C1 segment of cervical spinal cord (tissue), 14 donors: ENCODE results near the gene BACE2.
"Not testable (repeated sequence)": the region's sequence is repeated elsewhere in the genome, so short reads cannot be mapped to it uniquely, and the experiment has no call there.

ENCODE experiments used
- DNase-seq, 14 donors: peaks; one replicate each; lab custom pipeline; 2025; lab: John Stamatoyannopoulos, UW

Gene BACE2

DNA sequence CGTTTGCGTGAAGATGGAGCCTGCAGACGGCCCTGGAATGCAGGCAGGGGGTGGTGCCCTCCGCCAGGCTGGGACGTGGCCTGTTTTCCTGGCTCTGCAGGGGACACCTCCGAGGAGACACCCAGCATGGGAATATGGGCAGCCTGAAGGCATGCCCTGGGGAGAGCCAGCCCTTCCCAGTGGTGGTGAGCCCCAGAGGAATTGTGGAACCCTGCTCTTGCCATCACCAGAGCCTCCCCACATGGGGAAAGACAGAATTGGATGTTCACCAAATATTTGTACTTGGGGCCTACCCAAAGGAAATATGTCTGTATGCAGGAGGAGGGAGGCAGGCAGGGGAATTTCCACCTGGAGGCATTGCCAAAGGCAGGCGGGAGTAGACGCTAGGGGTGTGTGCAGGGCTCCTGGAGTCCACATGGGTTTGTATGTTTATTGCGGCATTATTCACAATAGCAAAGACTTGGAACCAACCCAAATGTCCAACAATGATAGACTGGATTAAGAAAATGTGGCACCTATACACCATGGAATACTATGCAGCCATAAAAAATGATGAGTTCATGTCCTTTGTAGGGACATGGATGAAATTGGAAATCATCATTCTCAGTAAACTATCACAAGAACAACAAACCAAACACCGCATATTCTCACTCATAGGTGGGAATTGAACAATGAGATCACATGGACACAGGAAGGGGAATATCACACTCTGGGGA, 70.3 kb downstream of the BACE2 start:
- DNase-seq, result not testable (repeated sequence)

DNA sequence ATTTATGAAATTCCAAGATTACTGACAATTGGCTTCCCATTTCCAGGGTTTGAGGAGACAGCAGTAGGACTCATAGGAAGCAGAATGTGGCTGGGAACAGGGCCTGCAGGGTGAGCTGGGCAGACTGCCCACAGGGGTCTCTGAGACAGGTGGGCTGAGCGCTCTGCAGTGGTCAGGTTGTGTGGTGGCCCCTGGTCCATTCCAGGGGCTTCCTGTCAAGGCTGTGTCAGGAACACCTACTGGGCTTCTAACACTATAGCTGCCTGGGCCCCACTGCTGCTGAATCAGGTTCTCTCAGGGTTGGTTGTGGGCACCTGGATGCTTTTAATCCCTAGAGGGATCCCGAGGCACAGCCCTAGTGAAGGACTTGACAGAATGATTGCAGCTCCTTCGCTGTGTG, 72.1 kb downstream of the BACE2 start:
- no peak for DNase-seq

DNA sequence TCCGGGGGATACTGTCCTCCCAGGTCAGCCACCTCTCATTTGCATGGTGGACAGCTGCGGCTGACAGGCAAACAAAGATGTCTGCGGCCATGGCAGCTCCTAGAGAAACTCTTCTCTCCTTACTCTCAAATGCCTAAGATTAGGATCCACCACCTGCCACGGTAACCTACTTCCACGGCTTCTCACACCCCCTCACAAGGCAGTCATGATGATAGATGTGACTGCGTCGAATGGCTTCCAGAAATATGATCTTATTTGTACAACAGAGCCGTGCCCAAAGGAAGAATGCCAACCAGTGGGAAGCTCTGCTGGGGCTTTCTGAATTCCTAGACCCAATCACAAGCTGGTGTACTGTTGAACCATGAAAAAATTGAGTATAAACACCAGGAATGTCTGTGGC, 73.4 kb downstream of the BACE2 start:
- DNase-seq, result no peak

DNA sequence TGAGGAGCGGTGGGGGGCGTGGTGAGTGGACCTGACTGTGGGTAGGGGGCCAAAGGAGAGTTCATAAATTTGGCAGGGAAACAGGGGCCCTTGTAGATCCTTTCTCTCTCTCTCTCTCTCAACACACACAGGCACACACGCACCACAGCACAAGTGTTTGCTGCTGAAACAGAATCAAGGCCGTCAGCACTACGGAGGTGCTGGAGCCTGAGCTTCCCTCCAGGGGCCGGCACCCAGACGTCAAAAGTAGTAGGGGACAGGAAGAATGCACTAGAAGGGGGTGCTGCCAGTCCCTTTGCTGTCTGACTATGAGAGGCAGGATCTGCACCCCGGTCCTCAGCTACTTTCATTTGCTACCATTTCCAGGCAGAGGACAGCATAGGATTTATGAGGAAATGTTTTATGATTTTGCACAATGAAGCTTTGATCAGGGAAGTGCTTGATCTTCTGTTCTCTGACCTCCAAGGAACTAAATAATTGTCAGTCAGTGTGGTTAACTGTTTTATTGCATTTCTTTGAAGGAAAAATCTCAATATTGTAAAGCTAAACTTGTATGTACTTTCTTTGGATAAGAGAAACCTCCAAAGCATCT, 74.4 kb downstream of the BACE2 start:
- no peak for DNase-seq

DNA sequence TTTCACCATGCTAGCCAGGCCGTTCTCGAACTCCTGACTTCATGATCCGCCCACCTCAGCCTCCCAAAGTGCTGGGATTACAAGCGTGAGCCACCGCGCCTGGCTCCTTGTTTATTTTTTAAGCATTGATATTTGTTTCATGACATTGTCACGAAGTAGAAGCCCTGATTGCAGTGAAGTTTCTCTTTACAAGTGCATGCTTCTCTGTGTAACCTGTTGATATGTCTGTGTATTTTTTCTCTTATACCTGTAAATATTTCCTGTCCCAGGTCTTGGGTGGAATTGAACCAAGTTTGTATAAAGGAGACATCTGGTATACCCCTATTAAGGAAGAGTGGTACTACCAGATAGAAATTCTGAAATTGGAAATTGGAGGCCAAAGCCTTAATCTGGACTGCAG, 75.1 kb downstream of the BACE2 start:
- no peak for DNase-seq

DNA sequence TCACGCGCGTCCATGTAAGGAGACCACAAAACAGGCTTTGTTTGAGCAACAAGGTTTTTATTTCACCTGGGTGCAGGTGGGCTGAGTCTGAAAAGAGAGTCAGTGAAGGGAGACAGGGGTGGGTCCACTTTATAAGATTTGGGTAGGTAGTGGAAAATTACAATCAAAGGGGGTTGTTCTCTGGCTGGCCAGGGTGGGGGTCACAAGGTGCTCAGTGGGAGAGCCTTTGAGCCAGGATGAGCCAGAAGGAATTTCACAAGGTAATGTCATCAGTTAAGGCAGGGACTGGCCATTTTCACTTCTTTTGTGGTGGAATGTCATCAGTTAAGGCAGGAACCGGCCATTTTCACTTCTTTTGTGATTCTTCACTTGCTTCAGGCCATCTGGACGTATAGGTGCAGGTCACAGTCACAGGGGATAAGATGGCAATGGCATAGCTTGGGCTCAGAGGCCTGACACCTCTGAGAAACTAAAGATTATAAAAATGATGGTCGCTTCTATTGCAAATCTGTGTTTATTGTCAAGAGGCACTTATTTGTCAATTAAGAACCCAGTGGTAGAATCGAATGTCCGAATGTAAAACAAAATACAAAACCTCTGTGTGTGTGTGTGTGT, 76.4 kb downstream of the BACE2 start:
- DNase-seq, result not testable (repeated sequence)

DNA sequence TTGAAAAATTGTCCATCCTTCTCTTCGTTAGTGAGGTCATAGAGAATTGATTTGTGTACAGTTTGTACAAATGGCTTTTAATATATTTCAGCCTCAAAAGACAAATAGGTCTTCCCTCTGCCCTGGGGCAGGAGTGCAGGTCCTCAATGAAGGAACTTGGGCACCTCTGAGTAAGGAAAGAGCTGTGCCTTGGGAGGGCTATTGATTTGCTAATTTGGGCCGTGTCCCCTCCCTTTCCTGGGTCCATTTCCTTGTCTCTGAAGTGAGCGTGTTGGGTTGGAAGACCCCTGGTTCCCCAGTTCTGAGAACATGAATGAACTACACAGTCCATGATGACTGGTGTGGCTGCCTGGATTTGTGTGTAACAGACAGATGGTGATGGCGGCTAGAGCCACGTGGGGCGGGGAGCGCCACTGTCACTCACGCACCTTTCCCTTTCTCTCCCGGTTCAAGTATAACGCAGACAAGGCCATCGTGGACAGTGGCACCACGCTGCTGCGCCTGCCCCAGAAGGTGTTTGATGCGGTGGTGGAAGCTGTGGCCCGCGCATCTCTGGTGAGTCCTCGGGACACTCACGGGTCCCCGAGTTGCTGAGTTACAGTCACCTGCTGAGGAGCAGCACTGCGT, 77.7 kb downstream of the BACE2 start:
- DNase-seq, result no peak

DNA sequence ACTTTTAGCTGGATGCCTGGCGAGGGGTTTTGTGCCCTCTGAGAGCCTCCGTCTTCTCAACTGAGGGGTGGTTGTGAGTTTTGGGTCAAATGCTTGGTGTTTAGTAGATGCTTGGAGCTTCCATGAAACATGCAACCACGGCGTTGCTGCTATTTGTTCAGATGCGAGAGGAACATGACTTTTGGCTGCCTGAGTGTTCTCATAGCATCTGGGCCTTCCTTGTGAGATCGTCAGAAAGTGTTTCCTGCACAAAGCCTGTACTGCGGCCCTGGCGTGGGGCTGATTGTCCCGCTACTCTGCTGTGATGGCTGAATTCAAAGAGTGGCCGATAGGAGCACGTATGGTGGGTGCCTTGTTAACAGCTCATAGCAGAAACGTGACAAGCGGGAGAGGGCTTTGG, 78.8 kb downstream of the BACE2 start:
- DNase-seq, result no peak

DNA sequence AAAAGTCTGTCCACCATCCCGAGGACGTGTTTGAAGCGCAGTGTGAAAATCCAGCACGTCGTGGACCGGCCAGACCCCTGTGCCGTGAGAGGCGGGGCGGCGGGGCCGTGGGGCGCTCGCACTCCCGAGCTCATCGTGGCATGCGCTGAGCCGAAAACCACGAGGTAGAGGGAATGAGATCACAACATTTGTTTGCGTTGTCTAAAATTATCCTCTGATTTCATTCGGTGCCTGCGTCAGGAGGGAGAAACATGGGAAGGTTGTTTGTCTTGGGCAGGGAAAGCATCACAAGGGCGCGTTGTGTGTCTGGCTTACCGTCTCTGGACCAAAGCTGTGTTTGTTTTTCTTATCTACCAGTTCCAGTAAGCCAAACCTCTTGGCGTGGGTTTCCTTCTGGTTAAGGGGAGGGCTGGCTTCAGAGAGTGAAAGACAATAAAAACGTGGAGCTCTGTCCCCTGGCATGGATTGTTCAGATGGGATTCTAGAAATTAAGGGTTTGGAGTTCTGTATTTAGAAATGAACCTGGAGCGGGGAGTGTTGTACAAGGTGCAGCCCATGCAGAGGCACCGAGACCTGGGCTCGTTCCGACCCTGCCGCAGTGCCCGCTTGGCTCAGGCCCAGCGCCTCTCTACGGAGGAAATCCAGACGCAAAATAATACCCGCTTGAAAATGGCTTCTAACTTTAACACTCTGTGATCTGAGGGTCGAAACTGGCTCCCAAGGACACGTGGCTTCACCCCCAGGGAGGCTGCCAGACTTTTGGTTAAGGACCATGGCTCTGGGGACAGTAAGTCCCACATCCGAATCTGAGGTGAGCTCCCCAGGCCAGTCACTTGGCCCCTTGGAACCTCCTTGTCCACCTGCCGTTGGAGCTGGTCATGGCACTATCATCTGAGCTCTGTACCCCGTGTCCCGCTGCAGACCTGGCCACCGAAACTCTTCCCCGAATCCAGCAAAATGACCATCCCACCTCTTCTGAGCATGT, 79.9 kb downstream of the BACE2 start:
- no peak for DNase-seq

DNA sequence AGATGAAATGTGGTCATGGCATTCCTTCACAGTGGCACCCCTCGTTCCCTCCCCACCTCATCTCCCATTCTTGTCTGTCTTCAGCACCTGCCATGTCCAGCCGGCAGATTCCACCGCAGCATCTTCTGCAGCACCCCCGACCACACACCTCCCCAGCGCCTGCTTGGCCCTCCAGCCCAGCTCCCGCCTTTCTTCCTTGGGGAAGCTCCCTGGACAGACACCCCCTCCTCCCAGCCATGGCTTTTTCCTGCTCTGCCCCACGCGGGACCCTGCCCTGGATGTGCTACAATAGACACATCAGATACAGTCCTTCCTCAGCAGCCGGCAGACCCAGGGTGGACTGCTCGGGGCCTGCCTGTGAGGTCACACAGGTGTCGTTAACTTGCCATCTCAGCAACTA, 81.5 kb downstream of the BACE2 start:
- DNase-seq, result no peak

DNA sequence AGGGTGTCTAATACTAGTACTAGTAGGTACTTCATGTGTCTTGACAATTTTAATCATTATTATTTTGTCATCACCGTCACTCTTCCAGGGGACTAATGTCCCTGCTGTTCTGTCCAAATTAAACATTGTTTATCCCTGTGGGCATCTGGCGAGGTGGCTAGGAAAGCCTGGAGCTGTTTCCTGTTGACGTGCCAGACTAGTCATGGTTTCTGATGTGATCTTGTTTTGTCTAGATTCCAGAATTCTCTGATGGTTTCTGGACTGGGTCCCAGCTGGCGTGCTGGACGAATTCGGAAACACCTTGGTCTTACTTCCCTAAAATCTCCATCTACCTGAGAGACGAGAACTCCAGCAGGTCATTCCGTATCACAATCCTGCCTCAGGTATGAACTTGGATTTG, 82.6 kb downstream of the BACE2 start:
- DNase-seq, result no peak

DNA sequence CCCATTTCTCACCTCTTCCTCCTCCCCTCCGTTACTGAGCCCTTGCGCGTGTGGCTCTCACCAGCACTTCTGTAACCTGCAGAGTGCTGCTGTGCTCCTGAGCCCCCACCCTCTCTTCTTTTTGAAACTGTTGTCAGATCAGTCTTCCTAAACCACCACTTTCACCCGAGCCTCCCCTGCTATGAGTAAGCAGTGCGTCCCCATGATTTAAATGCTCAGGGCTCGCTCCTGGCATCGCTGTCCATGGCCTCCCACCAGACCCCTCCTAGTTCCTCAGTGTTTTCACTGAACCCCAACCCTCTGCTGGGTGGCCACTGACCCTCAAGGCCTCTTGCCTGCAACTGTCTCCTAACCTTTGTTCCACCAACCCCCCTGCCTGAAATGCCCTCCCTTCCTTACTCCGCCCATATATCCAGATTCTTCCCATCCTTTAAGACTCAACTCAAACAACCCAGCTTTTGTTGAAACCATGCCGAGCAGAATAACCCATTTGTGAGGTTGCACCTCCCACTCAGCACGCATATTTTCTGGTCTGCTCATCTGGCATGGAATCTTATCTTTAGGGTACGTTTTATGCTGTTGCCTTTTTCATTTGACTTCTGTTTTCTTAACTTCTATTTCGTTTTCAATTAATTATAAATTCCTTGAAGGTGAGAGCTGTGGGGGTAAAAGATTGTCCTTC, 84.1 kb downstream of the BACE2 start:
- no peak for DNase-seq

DNA sequence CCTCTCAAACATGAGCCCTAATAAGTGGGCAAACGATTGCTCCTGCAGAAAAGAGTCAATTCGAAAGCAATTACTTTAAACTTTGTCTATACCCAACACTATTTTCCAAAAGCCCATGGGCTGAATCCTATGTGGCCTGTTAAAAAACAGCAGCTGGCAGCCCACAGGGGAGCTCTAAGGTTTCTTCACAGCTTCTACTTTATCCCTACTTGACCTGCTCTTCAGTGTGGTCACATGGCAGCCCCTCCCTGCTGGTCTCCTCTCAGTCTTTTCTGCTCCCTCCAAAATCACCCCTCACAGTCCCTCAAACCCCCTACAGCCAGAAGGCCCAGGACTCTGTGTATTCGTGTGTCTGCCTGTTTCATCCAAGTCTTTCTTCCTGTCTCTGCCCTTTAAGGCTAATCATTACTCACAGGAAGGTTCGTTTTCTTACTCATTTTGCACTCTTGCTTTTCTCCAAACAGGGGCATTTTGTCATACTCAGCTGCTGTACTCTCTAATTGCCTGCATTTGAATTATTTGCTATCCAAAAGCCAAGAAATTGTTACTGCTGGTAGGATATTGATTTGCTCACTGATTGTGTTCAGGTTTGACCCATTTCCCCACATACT, 86.2 kb downstream of the BACE2 start:
- DNase-seq, result no peak

DNA sequence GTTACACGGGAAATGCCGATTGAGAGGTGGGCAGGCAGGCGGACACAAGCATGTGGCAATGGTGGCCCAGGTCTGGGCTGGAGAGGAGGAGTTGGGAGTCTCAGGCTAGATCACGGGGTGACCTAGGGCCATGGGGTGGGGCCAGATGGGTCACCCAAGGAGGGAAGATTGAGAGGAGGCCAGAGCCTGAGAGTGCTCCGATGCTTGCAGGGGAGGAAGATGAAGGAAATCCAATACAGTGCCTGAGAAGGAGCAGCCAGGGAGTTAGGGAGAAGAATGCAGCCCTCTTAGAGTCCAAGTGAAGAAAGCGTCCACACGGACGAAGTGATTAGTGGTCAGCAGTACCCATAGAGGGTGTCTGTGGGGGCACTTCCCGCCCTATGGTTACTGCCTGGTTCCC, 87.2 kb downstream of the BACE2 start:
- no peak for DNase-seq

DNA sequence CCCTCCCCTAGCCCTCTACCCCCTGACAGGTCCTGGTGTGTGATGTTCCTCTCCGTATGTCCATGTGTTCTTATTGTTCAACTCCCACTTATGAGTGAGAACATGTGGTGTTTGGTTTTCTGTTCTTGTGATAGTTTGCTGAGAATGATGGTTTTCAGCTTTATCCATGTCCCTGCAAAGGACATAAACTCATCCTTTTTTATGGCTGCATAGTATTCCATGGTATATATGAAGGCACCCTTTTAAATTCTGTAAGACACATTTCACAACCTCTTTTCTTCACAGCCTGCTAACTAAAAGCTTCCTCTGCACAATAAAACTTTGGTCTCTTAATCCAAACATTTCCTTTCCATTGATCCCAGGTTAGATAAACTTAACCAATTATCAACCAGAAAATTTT, 88.3 kb downstream of the BACE2 start:
- DNase-seq, result not testable (repeated sequence)

DNA sequence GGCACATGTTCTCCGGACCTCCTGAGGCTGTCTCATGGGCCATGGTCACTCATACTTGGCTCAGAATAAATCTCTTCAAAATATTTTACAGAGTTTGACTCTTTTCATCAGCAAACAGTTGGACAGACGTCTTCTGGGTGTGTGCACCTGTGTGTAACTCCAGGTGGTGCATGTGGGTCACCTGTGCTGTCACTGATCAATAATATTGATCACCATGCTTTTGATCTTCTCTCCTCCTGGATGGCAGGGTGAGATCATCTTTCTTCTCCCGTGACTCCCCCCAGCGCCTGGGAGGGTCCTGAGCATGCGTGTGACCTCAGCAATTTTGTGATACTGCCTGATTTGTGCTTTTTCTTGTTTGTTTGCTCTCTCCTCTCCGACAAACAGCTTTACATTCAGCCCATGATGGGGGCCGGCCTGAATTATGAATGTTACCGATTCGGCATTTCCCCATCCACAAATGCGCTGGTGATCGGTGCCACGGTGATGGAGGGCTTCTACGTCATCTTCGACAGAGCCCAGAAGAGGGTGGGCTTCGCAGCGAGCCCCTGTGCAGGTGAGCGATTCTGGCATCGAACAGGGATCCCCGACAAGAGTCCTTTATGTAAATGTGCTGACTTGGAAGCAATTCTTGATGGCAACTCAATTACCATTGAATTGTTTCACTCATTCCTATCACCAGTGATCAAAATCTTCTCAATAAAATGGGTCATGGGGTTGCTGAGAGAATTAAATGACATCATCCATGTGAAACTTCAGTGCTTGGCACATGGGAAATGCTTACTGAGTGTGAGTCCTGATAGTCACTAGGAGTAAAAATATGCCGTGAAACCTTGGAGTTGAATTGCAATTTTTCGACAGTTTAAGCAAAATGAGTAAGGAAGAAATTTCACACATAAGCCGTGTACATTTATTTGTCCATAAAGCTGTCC, 89.1 kb downstream of the BACE2 start:
- DNase-seq, result no peak

DNA sequence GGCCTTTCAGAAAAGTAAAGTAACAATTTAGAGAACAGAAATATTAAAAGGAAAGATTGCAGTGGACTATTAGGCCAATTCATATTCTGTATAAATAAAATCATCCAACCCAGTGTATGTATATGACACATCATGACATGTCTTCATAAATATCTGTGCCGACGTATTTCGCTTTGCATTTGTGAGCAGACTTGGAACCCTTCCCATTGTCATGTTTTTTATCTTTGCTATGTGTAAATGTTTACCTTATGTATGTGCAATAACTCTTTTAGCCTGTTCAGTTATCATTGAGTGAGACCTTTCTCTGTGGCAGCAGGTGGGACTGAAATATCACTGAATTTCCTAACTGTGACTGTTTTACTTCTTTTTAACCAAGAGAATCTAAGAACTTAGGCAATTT, 90.7 kb downstream of the BACE2 start:
- no peak for DNase-seq

DNA sequence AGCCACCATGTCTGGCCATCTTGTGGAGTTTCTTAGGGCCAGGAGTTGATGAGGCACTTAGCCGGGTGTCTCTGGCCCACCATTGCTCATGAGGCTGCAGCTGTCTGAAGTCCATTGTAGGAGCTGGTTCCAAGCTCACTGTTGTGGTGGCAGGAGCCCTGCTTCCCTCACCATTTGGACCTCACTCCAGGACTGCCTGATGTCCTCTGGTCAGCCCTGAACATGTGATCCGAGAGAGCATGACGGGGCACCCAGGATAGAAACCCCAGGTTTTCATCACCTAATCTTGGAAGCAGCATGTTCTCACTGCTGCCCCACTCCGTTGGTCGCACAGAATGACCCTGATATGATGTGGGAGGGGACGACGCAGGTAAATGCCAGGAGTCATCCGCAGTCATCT, 92.5 kb downstream of the BACE2 start:
- no peak for DNase-seq

DNA sequence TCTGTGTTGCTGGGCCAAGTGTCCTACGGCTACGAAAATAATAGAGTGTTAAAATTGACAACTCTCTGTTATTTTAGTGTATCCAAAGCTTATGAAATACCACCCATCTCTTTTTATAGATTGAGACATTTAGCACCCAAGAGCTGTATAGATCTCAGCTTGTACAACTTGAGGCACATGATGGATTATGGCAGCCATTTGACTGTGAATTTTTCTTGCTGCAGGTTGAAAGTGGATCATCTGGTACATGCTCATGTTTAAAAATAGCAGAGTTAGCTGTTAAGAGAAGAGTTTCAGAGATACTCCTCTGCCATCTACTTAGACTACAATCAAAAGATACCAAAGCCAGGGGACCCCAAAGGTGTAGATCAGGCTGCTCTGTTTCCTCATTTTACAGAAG, 99.4 kb downstream of the BACE2 start:
- no peak for DNase-seq
